GM13977 (cell line): ENCODE data around the gene MYO15A.

ENCODE experiments used
- DNase-seq: peaks from one replicate; pipeline ENCODE4 v3.0.0; 2012; ENCODE audit warnings: low spot score
- in situ Hi-C: fragments of 300-500 bp; cut with MboI; formaldehyde crosslinking; loops from one replicate; pipeline ENCODE4 v1.12.0; 2022; ENCODE audit warnings: low sequenced_read_pairs, low pct_unique_long_range_greater_than_20kb, mixed read lengths, inconsistent platforms; ENCODE audit not compliant: unreplicated experiment
- TF ChIP-seq, protein P1 (sequence below): IDR thresholded peaks from 2 replicates; pipeline ENCODE4 v1.5.1; 2012; ENCODE audit warnings: mild to moderate bottlenecking, control low read depth; ENCODE audit not compliant: insufficient read depth; ENCODE audit errors: extremely low read depth, missing control alignments

MYO15A gene

DNA sequence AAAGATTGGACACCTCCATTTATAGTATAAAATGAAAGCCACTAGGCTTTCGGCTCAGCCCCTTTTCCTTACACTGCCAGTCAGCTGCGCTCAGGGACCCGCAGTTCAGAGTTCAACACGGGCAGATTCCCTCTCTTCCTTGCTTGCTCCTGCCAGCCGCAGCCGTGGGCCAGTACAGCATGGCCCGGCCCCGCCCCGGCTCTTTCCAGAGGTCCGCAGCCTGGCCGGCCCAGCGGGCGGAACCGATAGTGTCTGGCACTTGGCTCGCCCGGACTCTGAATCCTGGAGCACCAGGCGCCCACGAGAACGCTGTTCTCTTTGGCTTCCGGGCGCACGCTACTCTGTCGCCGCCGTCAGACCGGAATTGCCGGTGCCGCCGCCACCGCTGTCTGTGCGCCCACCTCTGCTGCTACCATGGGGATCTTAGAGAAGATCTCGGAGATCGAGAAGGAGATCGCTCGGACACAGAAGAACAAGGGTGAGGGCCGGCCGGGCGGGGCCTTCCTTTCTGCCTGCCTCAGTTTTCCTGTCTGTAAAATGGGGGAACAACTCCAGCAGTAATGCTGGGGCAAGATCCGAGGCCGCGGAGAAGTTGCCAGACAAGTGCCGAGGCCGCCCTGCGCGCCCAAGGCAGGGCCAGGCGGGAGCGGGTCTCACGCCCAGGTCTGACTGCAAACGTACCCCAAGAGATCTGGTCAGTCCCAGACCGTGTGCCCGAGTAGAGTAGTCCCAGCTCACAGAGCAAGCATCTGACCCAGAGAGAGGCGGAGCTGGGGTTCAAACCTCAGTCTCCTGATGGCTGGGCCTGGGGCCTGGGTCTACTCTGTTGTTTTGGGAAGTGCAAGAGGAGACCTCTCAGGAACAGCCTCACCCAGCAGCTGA is 20.7 kb upstream of the MYO15A start, which contains the start of gene DRG2:
DRG2 (plus strand) TSS at position 339 of the 882 bp plus-strand sequence; CDS start at position 415, 76 bp downstream.
- in situ Hi-C loops, result no loop called here
- TF ChIP-seq, protein P1, sequence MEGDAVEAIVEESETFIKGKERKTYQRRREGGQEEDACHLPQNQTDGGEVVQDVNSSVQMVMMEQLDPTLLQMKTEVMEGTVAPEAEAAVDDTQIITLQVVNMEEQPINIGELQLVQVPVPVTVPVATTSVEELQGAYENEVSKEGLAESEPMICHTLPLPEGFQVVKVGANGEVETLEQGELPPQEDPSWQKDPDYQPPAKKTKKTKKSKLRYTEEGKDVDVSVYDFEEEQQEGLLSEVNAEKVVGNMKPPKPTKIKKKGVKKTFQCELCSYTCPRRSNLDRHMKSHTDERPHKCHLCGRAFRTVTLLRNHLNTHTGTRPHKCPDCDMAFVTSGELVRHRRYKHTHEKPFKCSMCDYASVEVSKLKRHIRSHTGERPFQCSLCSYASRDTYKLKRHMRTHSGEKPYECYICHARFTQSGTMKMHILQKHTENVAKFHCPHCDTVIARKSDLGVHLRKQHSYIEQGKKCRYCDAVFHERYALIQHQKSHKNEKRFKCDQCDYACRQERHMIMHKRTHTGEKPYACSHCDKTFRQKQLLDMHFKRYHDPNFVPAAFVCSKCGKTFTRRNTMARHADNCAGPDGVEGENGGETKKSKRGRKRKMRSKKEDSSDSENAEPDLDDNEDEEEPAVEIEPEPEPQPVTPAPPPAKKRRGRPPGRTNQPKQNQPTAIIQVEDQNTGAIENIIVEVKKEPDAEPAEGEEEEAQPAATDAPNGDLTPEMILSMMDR, result no peak
- peak; percentile 92 for DNase-seq

DNA sequence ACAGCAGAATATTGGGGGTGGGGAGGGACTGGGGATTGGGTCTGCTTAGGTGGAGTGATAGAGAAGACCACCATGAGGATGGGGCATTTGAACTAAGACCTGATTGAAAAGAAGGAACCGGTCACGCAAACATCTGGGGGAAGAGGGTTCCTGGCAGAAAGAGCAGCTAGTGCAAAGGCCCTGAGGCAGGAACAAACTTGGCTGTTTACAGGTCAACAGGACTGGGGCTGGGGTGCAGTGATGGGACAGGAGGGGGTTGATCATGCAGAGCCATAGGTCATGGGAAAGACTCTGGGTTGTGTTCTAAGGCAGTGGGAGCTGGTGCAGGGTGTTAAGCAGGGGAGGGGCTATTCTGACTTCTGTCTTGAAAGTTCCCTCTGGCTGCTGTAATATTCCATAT is 18.9 kb upstream of the MYO15A start:
- DNase-seq, result no peak
- TF ChIP-seq, protein P1, result no peak
- in situ Hi-C loops, result no loop called here

DNA sequence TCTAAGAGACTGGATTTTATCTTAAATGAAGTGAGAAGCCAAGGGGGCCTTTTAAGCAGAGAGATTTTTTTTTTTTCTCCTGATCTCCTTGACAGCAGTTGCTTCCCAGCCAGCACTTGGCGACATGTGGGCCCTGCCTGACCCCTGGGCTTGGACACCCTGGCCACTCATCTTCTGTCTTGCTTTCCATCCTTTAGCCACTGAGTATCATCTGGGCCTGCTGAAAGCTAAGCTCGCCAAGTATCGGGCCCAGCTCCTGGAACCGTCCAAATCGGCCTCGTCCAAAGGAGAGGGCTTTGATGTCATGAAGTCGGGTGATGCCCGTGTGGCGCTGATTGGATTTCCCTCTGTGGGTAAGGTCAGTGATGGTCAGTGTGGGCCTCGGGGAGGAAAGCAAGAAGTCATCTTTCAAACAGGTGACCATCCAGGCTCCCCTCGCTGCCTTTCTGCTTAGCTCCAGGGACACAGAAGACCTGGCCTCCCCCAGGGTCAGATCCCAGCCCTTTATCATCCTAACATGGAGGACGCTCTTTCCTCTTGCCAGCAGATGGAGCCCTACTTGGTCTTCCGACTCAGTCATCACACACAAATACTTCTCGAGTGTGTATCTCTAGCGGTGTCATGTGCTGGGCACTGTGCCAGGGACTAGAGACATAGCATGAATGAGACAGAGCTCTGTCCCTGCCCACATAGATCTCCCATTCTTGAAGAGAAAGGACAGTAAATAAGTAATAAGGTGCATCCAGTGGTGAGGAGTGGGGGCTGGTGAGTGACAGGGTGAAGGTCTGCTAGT is 14.7 kb upstream of the MYO15A start:
- in situ Hi-C loops, result no loop called here
- no peak for DNase-seq
- TF ChIP-seq, protein P1, result peak; percentile 40

DNA sequence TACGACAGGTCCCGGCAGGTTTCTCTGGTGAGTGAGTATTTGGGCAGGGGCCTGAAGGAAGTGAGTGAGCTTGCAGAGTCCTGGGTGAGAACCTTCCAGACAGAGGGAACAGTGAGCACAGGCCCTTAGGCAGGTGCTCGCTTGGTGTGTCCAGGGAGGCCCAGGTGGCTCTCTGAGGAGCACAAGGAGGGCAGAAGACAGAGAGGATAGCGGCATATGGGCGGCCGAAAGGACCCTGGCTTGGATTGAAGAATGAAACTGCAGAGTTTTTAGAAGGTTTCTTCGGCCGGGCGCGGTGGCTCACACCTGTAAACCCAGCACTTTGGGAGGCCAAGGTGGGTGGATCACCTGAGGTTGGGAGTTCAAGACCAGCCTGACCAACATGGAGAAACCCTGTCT is 14.1 kb upstream of the MYO15A start:
- in situ Hi-C loops, result no loop called here
- DNase-seq, result no peak
- TF ChIP-seq, protein P1, result no peak

DNA sequence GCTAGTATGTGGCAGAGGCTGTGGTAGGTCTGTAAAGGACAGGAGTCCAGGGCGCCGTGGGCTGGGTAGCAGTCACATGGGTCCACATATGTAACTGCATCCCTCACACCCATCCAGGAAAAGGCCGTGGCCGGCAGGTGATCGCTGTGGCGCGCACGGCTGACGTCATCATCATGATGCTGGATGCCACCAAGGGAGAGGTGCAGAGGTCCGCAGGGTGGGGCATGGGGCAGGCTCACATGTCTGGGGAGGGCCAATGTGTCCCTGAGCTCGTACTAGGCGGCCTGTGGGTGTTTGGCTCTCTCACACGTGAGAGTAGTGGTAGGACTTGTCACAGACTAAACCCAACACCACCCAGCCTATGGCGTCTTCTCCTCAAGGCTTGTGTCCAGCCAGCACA is 9.0 kb upstream of the MYO15A start:
- in situ Hi-C loops, result no loop called here
- TF ChIP-seq, protein P1, result no peak

DNA sequence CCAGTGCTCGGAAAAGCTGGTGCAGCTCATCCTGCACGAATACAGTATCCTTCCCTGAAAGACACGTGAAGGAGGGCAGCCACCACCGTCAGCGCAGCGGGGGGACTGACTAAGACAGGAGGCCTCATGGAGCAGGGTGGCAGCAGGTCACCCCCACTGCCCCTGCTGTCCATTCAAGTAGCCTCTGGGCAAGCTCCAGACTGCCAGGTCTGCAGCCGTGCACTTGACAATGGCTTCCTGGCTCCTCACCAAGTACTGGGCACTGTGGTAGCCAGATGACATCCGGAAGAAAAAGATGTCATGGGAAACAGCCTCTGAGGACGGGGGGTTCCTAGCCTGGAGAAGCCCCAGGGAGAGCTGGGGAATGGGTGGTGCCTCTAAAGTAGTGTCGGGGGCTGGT is 7.9 kb upstream of the MYO15A start:
- DNase-seq, result no peak
- TF ChIP-seq, protein P1, result no peak
- in situ Hi-C loops, result no loop called here

More for the DNA sequence above, 9.0 kb upstream of the MYO15A start:
- no peak for DNase-seq
